OCI-LY3 (cell line): ENCODE data around the gene CCR7.
A peak's percentile ranks its signal among the peaks of the same experiment; 100 is the strongest.

Experiments
- H2AFZ ChIP-seq: fragments of 200-600, 300-600 bp; shearing (Covaris generic); 2 replicates; pipeline ENCODE4 v1.6.0; 2014; ENCODE audit warnings: antibody characterized with exemption, low read depth, low read length
- H3K27ac ChIP-seq: fragments of 200-600, 300-600 bp; sonication (generic); 2 replicates; pipeline ENCODE4 v1.5.1; 2014; ENCODE audit warnings: mild to moderate bottlenecking, low read length, moderate library complexity, mixed read lengths
- H3K27me3 ChIP-seq: fragments of 200-600, 300-600 bp; sonication (generic); 2 replicates; pipeline ENCODE4 v1.6.1; 2014; ENCODE audit warnings: low read depth, low read length, mixed read lengths
- H3K36me3 ChIP-seq: fragments of 200-600, 300-600 bp; sonication (generic); replicated peaks from 2 replicates; pipeline ENCODE3; 2014; ENCODE audit warnings: low read depth, low read length, mixed read lengths
- H3K4me1 ChIP-seq: fragments of 300-600, 200-600 bp; sonication (generic); 2 replicates; pipeline ENCODE4 v1.6.1; 2014; ENCODE audit warnings: low read length, mixed read lengths
- H3K4me2 ChIP-seq: fragments of 200-600, 300-600 bp; sonication (generic); 2 replicates; pipeline ENCODE4 v1.6.1; 2014; ENCODE audit warnings: low read length, mixed read lengths
- H3K4me3 ChIP-seq: fragments of 300-600, 200-600 bp; sonication (generic); 2 replicates; pipeline ENCODE4 v1.5.1; 2014; ENCODE audit warnings: antibody characterized with exemption, mild to moderate bottlenecking, low read length, moderate library complexity
- H3K79me2 ChIP-seq: fragments of 300-600, 200-600 bp; shearing (Covaris generic); 2 replicates; pipeline ENCODE4 v1.6.1; 2014; ENCODE audit warnings: mild to moderate bottlenecking, low read length, mixed read lengths
- H3K9ac ChIP-seq: fragments of 300-600, 200-600 bp; shearing (Covaris generic); 2 replicates; pipeline ENCODE4 v1.6.0; 2014; ENCODE audit warnings: mild to moderate bottlenecking, low read length, moderate library complexity
- H3K9me3 ChIP-seq: fragments of 200-600, 300-600 bp; shearing (Covaris generic); 2 replicates; pipeline ENCODE4 v1.6.1; 2014; ENCODE audit warnings: low read length, mixed read lengths; ENCODE audit not compliant: insufficient read depth
- H4K20me1 ChIP-seq: fragments of 200-600, 300-600 bp; sonication (generic); 2 replicates; pipeline ENCODE4 v1.6.1; 2016; ENCODE audit warnings: low read length, mixed read lengths; ENCODE audit not compliant: insufficient read depth
- EZH2phosphoT487 ChIP-seq: fragments of 200-600 bp; shearing (Covaris generic); IDR thresholded peaks from 2 replicates; pipeline ENCODE4 v1.6.1; 2018; ENCODE audit warnings: antibody characterized with exemption, mixed run types, low read depth
- TF ChIP-seq, protein P1 (sequence below): fragments of 200-600, 300-600 bp; sonication (generic); IDR thresholded peaks from 2 replicates; pipeline ENCODE4 v1.5.1; 2014; ENCODE audit warnings: antibody characterized with exemption, low read length, low read depth

The CCR7 gene

DNA sequence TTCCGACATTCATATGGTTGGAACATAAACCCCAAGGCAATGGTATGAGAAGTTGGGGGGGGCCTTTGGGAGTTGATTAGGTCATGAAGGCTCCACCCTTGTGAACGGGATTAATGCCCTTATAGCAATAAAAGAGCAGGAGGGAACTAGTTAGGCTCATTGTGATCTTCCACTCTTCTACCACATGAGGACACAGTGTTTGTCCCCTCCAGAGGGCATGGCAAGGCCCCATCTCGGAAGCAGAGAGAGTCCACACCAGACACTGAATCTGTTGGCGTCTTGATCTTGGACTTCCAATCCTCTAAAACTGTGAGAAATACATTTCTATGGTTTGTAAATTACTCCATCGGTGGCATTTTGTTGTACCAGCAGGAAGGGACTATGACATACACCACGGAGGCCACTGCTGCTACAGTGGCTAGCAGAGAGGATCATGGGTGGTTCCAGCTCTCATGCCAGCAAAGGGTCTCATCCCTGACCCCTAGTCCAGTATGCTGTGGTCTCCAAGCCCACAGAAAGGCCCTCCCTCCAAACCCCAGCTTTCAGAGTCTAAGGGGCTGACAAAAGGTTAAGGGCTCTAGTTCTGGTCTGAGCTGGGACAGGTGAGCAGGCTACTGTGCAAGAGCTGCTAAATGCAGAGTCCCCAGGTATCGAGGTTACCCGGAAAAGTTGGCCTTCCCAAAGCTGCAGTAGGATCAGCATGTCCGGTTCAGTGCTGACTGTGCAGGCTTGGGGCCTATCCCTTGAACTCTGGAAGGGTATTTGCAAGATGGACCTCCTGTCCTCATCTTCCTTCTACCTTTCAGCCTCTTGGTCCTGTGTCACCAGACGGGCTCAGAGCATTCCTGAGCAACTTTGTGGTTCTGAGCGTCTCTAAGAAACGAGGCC lies 12.2 kb downstream of the CCR7 start:
- H3K27me3 ChIP-seq = no peaks in the 10 kb centered on the region
- peaks cover 60% of the 10 kb centered on the region for H4K20me1 ChIP-seq
- no peak overlapping the region for H3K4me2 ChIP-seq
- H3K4me3 ChIP-seq = no peak overlapping the region
- peaks cover 48% of the 10 kb centered on the region for H3K36me3 ChIP-seq
- no peak for TF ChIP-seq EZH2phosphoT487
- TF ChIP-seq, protein P1, sequence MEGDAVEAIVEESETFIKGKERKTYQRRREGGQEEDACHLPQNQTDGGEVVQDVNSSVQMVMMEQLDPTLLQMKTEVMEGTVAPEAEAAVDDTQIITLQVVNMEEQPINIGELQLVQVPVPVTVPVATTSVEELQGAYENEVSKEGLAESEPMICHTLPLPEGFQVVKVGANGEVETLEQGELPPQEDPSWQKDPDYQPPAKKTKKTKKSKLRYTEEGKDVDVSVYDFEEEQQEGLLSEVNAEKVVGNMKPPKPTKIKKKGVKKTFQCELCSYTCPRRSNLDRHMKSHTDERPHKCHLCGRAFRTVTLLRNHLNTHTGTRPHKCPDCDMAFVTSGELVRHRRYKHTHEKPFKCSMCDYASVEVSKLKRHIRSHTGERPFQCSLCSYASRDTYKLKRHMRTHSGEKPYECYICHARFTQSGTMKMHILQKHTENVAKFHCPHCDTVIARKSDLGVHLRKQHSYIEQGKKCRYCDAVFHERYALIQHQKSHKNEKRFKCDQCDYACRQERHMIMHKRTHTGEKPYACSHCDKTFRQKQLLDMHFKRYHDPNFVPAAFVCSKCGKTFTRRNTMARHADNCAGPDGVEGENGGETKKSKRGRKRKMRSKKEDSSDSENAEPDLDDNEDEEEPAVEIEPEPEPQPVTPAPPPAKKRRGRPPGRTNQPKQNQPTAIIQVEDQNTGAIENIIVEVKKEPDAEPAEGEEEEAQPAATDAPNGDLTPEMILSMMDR = no peak
- no peaks in the 10 kb centered on the region for H3K9me3 ChIP-seq
- H3K4me1 ChIP-seq = peaks cover 88% of the 10 kb centered on the region
- no peak overlapping the region for H3K9ac ChIP-seq
- H2AFZ ChIP-seq = no peak overlapping the region
- peak overlapping the region; percentile 68 for H3K27ac ChIP-seq
- peaks cover 33% of the 10 kb centered on the region for H3K79me2 ChIP-seq

- Histone ChIP-seq H3K79me2 (peaks cover 24% of the 10 kb centered on the region; the same call in 1 of the 2 replicates), H3K4me1 (peaks cover 88% of the 10 kb centered on the region), H3K4me2 (no peak overlapping the region), H4K20me1 (peaks cover 51% of the 10 kb centered on the region), H3K27me3 (no peaks in the 10 kb centered on the region), H2AFZ (no peak overlapping the region), H3K27ac (peak overlapping the region; percentile 68), H3K9me3 (no peaks in the 10 kb centered on the region), H3K4me3 (no peak overlapping the region), H3K9ac (no peak overlapping the region), H3K36me3 (peaks cover 38% of the 10 kb centered on the region)
- TF ChIP-seq EZH2phosphoT487 = no peak
- TF ChIP-seq, protein P1 = no peak
Measured at GRCh38 chr17:40551879-40552768, 13.1 kb downstream of the CCR7 start.

GRCh38 chr17:40551091-40551878 lies 14.0 kb downstream of the CCR7 start:
- Histone ChIP-seq H3K4me2 (no peak overlapping the region), H4K20me1 (peaks cover 43% of the 10 kb centered on the region)

More at GRCh38 chr17:40551091-40551878, 14.0 kb downstream of the CCR7 start:
- Histone ChIP-seq H3K36me3 (peaks cover 30% of the 10 kb centered on the region), H3K4me1 (peaks cover 83% of the 10 kb centered on the region), H3K27ac (peak overlapping the region; percentile 68), H3K27me3 (no peaks in the 10 kb centered on the region), H3K9me3 (no peaks in the 10 kb centered on the region), H3K79me2 (peaks cover 17% of the 10 kb centered on the region; the same call in 1 of the 2 replicates), H3K9ac (no peak overlapping the region), H2AFZ (no peak overlapping the region), H3K4me3 (no peak overlapping the region)
- TF ChIP-seq EZH2phosphoT487 = no peak
- TF ChIP-seq, protein P1 = no peak
